GM19395 (cell line): ENCODE measurements around the gene TAAR1.
"Not testable (repeated sequence)": the region's sequence is repeated elsewhere in the genome, so short reads cannot be mapped to it uniquely, and the experiment has no call there.

Source experiments
- ATAC-seq: cut with Tn5 transposase; IDR thresholded peaks from one replicate; pipeline ENCODE4 v1.9.1; 2021; ENCODE audit warnings: mild to moderate bottlenecking, moderate library complexity; ENCODE audit not compliant: unreplicated experiment

TAAR1 gene

GRCh38 chr6:132659082-132659481 lies at the start of gene TAAR1:
Gene TAAR1, minus strand, starts transcription at chr6:132659182. Its CDS starts 13,179 bp downstream, at chr6:132646003.
- ATAC-seq: no peak

GRCh38 chr6:132708771-132709170 lies 49.8 kb upstream of the TAAR1 start:
- ATAC-seq: no peak

- no peak for ATAC-seq
Measured at GRCh38 chr6:132708002-132708401, 49.0 kb upstream of the TAAR1 start.

- ATAC-seq: not testable (repeated sequence)
Measured at GRCh38 chr6:132706756-132707155, 47.8 kb upstream of the TAAR1 start.

GRCh38 chr6:132703936-132704335 lies 45.0 kb upstream of the TAAR1 start:
- no peak for ATAC-seq

- ATAC-seq: peak; percentile 96
Measured at GRCh38 chr6:132698608-132699007, 39.6 kb upstream of the TAAR1 start.

GRCh38 chr6:132695773-132696172 lies 36.8 kb upstream of the TAAR1 start:
- ATAC-seq: no peak

GRCh38 chr6:132693478-132693877 lies 34.5 kb upstream of the TAAR1 start:
- ATAC-seq: no peak

GRCh38 chr6:132690678-132691077 lies 31.7 kb upstream of the TAAR1 start:
- ATAC-seq: no peak

GRCh38 chr6:132687306-132687705 lies 28.3 kb upstream of the TAAR1 start:
- no peak for ATAC-seq

GRCh38 chr6:132686531-132686930 lies 27.5 kb upstream of the TAAR1 start:
- no peak for ATAC-seq

GRCh38 chr6:132685009-132685408 lies 26.0 kb upstream of the TAAR1 start:
- no peak for ATAC-seq

GRCh38 chr6:132684272-132684671 lies 25.3 kb upstream of the TAAR1 start:
- no peak for ATAC-seq

- ATAC-seq: no peak
Measured at GRCh38 chr6:132683543-132683942, 24.6 kb upstream of the TAAR1 start.

- ATAC-seq: not testable (repeated sequence)
Measured at GRCh38 chr6:132679094-132679493, 20.1 kb upstream of the TAAR1 start.

GRCh38 chr6:132675749-132676148 lies 16.8 kb upstream of the TAAR1 start:
- ATAC-seq: no peak

GRCh38 chr6:132675002-132675401 lies 16.0 kb upstream of the TAAR1 start:
- ATAC-seq: no peak

- ATAC-seq: no peak
Measured at GRCh38 chr6:132673376-132674094, 14.6 kb upstream of the TAAR1 start.

- no peak for ATAC-seq
Measured at GRCh38 chr6:132671295-132671694, 12.3 kb upstream of the TAAR1 start.

GRCh38 chr6:132669690-132670291 lies 10.8 kb upstream of the TAAR1 start:
- ATAC-seq: no peak

GRCh38 chr6:132666118-132666517 lies 7.1 kb upstream of the TAAR1 start:
- no peak for ATAC-seq

- ATAC-seq: no peak
Measured at GRCh38 chr6:132664309-132665034, 5.5 kb upstream of the TAAR1 start.
